DMS153 (cell line): Measurements from ENCODE around the gene B4GALNT2.
A peak's percentile ranks its signal among the peaks of the same experiment; 100 is the strongest.
"Not testable (repeated sequence)": the region's sequence is repeated elsewhere in the genome, so short reads cannot be mapped to it uniquely, and the experiment has no call there.

Experiments
- DNase-seq: peaks from one replicate; lab custom pipeline; 2025; lab: John Stamatoyannopoulos, UW

Gene B4GALNT2

DNA sequence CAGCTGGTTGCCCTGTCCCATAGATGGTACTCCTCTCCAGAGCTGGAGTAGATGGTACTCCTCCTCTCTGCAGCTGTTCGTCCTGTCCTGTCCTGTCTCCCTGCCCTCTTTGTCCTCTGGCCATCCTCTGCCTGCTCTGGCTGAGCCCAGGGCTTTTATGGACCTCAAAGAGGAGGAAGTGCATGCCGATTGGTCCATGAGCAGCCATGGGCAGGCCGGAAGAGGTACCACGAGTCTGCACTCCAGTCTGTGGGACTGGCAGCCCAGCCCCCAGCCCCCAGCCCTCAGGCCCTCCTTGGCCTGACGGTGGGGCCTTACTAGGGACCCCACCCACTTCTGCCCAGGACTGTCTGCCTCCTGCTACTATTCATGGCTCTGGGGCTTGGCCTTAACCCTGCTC is 50.8 kb downstream of the B4GALNT2 start:
- no peak for DNase-seq

DNA sequence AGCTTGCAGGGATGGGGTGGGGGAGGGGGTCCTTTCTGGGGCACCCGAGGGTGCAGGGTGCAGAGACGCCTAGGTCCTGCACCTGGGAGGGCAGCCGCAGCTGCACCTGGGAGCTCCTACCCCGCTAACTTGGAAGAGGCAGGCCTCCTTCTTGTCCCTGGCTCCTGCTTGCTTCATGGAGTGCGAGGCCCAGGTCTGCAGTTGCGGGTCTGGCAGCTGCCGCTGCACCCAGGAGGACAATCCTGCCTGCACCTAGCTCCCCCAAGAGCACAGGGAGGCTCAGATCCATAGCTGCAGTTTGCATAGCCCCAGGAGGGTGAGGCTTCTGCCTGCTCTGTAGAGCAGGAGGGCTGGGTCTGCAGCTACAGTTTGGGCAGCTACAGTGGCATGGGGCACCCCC is 51.2 kb downstream of the B4GALNT2 start:
- DNase-seq = no peak

DNA sequence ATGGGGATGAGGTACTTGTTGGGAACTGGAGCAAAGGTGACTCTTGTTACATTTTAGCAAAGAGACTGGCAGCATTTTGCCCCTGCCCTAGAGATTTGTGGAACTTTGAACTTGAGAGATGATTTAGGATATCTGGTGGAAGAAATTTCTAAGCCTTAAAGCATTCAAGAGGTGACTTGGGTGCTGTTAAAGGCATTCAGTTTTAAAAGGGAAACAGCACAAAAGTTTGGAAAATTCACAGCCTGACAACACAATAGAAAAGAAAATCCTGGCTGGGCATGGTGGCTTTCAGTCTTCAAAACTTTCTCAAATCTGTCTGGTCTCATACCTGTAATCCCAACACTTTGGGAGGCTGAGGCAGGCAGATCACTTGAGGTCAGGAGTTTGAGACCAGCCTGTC is 52.0 kb downstream of the B4GALNT2 start:
- not testable (repeated sequence) for DNase-seq

DNA sequence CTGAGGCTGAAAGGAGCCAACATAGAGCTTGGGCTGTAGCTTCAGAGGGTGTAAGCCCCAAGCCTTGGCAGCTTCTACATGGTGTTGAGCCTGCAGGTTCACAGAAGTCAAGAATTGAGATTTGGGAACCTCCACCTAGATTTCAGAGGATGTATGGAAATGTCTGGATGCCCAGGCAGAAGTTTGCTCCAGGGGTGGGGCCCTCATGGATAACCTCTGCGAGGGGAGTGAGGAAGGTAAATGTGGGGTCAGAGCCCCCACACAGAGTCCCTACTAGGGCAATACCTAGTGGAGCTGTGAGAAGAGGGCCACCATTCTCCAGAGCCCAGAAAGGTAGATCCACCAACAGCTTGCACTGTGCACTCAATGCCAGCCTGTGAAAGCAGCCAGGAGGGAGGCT is 52.8 kb downstream of the B4GALNT2 start:
- DNase-seq = not testable (repeated sequence)

DNA sequence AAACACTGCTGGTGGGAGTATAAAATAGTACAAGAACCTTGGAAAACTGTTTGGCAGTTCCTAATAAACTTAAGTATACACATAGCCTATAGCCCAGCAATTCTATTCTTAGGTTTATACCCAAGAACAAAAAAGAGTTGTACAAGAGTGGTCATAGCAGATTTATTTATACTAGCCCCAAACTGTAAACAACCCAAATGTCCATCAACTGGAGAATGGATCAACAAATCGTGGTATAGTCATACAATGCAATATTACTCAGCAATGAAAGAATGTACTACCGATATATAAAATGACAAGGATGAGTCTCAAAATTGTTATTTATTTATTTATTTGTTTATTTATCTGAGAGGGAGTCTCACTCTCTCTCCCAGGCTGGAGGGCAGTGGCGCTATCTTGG is 54.7 kb downstream of the B4GALNT2 start:
- no peak for DNase-seq

DNA sequence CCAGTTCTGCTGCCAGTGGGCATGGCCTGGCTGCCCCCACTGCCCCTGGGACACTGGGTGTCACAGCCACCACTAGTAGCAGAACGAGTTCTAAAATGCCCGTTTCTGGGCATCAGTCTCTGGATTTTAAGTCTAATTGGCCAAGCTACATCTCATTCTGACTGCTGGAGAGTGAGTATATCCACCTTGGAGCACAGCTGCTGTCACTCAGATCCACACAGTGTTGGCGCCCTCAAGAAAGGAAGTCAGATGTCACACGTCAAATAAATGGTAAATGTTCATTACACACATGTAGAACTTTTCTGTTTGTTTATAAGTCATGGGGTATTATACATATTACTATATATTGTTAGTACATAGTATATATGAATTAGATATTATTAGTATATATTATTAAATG is 58.4 kb downstream of the B4GALNT2 start:
- DNase-seq = no peak

DNA sequence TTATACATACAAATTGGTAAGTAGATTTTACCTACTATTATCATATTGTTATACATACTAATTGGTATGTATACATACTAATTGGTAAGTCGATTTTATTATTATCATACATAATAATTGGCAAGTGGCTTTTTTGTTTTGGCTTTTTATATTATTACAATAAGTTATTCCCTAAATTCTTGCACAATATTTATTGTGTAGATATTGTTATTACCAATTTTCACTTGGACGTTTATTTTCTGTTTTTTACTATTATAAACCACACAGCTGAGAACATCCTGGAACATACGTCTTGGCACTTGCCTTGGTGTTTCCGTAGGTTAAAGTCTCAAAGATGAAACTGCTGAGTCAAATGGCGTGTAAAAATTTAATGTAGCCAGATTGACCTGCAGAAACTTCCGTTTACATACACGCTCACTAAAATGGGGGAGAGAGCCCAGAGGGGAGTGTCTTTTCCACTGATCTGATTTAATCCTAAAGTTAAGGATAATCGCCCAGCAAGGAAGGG is 58.9 kb downstream of the B4GALNT2 start:
- DNase-seq = no peak

DNA sequence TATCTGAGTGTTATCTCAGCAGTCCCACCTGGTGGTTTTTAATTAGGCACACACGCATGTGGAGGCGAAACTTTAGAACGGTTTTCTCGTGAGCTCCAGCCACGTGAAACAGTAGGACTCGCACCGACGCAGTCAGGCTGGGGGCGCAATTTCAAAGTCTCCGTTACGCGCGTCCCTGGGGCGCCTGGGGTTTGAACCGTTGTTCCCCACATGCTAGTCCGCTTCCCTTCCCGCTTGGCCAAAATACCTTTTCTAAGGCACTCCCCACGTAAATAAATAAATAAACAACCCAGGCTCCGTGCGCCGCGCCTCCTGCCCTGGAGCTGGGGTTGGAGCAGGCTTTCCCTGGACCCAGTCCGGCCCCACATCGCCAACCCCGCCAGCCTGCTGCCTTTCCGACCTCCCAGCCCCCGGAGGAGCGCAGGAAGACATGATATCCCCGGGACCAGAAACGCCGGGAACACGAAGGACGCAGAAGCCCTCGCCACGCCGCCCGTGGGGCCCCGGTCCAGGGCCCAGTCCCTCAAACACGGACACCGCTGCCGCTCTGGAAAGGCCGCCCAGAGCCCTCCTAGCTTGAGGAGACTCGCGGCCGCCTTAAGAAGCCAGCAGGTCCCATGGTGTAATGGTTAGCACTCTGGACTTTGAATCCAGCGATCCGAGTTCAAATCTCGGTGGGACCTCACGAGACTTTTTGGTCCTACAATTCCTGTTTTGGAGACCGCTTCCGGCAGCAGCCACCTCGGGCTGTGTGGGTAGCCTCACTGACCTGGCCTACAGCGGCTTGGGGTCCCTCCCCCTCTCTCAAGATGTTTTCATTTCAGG is 59.6 kb downstream of the B4GALNT2 start:
- peak; percentile 90 for DNase-seq

DNA sequence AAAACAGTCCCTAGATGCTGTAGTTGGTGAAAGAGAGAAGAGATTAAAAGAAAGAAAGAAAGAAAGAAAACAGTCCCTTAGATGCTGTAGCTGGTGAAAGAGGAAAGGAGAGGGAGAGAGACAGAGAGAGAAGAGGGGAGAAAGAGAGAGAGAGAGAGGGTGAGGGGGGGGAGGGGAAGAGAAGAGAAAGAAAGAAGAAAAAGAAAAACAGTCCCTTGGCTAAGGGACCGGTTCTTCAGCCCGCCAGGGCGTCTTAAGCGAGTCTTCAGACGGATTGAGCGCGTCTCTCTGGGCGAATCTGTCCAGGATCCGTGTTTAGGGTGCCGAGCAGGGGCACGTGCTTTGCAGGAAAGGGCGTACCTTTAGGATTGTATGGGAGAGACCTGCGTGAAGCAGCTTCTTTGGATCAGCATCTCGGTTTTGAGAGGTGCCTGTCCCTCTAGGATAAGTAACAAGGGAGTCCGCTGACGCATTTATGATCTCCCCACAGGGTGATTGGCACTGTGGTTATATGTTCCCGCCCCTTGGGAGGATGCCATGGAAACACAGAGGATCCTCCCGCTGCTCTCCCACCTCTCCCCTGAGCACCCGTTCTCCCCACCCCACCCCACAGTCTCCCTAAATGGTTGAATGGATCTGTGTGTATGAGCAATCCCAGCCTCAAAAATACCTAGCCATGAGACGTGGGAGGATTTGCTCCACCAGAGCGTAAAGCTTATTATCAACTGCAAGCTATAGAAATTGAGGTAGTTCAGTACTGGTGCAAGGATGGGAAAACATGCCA is 61.1 kb downstream of the B4GALNT2 start:
- peak; percentile 19 for DNase-seq

DNA sequence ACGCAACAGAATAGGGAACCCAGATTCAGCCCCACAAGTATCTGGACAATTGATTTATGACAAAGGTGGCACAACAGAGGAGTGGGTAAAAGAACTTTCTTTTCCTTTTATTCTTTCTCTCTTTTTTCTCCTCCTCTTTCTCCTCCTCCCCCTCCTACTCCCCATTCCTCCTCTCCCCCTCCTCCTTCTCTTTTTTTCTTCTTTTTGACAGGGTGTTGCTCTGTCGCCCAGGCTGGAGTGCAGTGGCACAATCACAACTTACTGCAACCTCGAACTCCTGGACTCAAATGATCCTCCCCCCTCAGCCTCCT is 61.7 kb downstream of the B4GALNT2 start:
- DNase-seq = no peak

DNA sequence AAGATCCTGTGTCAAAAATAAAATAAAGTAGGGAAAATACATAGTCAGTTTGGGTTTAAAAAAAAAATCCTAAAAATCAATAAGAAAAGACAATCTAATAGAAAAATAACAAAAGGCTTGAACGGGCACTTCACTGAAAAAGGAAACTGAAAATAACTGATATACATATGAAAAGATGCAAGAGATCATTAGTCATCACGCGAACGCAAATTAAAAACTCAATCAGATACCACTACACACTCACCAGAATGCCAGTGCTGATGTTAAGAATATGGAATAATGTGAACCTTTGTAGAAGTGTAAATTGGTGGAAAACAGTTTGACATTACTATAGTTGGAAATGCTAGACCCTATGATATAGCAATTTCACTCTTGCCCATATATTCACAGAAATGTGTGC is 63.2 kb downstream of the B4GALNT2 start:
- no peak for DNase-seq

DNA sequence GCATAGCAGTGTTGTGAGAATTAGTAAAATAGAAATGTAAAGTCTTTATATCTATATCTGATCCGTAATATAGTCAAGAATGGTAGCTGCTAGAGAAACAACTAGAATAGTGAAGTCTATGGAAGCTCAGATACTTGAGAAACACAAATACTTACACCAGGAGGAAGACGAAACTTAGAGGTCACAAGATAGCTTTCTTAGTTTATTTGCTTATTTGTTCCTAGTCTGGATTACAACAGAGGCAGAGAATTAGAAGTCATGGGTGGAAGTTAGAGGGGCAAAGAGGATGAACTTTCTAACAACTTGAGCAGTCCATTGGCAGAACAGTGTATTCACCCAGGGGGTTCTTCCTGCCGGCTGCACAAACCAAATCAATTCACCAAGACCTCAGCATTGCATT is 64.0 kb downstream of the B4GALNT2 start:
- DNase-seq = no peak

DNA sequence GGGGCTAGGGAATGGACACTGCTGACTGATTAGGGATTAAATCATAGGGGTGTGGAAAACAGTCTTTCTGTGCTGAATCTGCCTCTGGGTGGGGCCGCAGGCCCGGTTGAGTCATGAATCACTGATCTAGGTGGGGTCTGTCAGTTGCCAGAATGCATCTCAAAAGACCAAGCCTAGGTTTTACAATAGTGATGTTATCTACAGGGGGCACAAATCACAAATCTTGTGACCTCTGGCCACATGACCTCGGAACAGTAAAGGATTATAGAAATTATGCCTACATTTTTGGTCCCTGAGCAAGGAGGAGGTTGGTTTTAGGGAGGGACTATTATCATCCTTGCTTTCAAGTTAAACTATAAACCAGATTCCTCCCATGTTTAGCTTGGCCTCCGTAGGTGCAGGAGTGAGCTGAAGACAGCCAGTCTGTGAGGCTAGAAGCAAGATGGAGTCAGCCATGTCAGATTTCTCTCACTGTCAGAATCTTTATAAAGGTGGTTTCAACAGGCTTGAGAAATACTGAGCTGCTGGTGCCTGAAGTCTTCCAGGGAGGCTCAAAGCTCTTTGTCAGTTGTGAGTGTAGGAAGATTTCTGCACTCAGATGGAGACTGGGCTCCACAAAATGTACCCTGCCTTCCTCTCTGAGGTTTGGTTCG is 64.9 kb downstream of the B4GALNT2 start:
- no peak for DNase-seq

DNA sequence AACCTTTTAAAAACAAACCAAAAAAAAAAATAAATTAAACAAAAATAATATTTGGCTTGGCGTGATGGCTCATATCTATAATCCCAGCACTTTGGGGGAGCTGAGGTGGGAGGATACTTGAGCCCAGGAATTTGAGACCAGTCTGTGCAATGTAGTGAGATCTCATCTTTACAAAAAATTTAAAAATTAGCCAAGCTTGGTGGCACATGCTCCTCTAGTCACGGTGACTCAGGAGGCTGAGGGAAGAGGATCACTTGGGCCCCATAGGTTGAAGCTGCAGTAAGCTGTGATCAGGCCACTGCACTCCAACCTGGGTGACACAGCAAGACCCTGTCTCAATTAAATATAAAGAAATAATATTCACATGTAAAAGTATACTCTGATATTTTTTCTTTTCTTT is 65.6 kb downstream of the B4GALNT2 start:
- no peak for DNase-seq

DNA sequence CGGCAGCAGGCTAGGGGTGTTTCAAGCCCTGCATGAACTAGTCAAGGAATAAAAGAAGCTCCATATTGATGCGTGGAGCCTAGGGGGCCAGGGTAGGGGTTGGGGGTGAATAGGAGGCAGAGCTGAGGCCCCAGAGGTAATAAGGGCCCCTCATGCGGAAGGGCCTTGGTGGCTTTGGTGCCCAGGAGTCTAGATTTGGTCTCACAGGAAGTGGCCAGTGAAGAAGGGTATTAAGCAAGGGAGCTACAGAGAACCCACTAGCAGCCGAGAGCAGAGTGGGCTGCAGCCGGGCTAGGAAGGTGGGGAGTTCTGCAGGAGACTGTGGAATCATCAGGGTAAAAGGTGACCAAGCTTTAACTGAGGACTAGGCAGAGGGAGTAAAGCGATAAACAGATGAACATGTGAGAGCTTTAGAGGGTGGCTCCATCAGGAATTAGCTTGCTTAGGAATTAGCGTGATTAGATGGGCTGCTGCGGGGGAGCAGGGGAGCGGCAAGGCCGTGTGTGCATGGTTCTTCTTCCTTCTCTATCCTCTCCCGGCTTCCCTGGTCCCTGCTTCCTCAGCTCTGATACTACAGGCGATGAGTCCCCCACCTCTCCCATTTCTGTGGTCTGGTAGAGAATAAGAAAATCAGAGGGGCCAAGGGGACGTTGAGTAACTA is 68.0 kb downstream of the B4GALNT2 start:
- DNase-seq = no peak

DNA sequence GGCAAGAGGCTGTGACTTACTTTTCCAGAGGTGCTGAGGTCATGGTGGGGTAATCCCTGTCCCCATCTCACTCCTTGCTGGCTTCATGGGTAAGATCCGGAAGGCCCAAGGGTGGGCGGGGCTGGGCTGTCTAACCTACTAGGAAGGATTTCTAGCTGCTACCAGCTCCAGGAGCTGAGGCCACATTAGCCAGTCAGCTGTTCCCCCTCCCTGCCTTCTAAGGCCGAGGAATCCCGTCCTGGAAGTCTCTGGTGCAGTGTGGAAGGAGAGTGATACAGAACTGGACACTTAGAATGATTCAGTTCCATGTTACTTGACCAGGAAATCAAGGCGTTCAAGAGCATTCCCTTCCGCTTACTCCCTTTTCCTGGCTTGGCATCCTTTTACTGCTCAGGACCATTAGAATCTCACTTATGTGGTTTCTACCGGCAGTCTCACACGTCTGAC is 68.9 kb downstream of the B4GALNT2 start:
- DNase-seq = no peak

DNA sequence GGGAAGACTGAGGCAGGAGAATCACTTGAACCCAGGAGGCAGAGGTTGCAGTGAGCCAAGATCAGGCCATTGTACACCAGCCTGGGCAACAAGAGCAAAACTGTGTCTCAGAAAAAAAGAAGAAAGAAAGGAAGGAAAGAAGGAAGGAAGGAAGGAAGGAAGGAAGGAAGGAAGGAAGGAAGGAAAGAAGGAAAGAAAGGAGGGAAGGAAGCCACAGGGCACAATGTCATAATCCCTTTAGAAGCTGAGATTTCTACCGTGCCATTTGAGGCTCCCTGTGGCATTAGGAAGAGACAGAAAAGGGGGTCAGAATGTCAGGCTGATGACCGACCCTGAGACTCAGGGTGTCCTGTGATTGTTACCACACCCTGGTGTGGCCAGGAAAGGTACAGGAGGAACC is 71.2 kb downstream of the B4GALNT2 start:
- DNase-seq = no peak

DNA sequence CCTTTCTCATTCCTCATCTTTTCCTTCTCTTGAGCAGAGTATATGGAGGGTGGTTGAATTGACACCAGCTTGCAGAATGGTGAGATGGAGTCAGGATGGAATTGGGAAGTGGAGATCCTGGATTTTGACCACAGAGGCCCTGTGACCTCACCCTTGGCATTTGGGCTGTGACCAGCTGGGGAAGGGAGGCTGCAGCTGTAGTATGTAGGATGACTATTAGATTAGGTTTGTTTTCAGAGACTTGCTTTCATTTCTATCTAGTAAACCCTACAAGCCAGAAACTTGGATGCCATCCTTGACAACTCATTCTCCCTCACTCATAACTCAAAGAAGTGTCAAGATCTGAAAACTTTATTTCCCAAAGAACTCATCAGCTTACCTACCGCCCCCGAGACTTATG is 71.9 kb downstream of the B4GALNT2 start:
- no peak for DNase-seq

DNA sequence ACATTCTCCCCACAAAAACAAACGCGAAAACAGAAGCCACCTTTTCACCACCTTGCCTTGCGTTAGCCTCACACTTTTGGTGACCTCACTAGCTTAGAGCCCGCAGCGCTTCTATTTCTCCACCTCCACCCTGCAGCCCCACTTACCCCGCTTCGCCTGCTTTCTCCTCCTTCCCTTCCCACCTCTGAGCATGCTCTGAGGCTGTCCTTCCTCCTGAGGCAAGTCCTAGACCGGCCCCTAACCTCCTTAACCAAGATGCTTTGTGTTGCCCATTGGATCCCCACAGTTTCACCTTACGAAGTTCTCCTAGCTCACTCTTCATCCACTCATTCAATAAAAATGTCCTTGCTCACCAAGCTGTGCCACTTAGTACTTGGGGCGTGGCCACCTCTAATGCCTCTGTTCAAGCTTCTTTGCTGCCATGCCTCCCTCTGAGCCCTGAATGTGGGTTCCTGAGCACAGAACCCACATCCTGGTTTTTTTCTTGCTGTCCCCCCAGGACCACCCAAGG is 76.5 kb downstream of the B4GALNT2 start:
- DNase-seq = no peak

DNA sequence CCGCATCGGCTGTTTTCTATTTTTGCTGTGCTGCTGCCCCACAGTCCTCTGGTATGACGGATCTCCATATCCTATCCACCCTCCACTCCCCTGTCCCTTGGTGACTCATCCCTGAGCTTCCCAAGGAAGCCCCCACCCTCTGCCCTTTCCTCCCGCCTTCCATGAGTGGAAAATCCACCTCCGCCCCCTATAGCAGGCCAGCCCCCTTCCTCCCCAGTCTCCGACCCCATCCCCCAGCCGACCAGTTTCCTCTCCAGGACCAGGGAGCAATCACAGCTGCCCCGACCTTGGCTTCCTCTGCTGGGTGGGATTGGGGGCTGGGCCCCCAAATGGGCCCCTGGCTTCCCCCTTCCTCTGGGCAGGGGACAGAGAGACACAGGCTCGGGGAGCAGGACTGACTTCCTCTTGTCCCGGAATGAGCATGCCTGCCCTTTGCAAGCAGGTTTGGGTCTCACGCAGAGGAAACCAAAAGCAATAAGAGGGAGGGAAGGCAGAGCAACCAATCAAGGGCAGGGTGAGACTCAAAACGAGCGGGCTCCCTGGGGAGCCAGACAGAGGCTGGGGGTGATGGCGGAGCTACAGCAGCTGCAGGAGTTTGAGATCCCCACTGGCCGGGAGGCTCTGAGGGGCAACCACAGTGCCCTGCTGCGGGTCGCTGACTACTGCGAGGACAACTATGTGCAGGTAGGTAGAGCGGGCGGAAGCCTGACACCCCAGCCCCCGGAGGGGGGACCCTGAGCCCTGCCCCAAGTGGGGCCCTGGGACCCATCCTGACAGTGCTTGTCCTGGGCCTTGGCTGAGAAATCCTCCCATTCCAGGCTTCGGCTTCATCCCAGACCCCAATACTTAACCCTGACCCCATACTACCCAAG is 77.8 kb downstream of the B4GALNT2 start, which contains the start of the genes ABI3 and GNGT2:
ABI3 (plus strand) TSS at position 550 of the 872 bp plus-strand sequence; CDS start at position 568, 18 bp downstream.
GNGT2 (minus strand) TSS at position 417 of the 872 bp plus-strand sequence. CDS start 3,152 bp downstream, outside the sequence.
- DNase-seq = no peak

DNA sequence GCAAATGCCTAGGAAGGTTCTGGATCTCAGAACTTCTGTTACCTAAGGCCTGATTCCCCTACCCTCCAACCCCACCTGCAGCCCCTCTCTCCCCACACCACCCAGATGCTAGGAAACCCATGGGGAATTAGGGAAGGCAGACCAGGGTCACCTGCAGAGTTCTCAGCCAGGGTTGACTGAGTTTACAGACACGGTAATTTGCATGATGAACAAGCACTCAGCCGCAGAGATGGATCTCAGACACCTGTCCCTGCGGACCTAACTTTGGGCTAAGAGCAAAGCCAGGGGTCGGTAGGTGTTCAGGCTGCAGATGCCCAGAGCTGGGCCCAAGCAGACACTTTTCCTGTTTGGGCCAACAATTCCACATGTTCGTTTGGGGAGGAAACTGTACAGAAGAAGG is 80.8 kb downstream of the B4GALNT2 start:
- no peak for DNase-seq
